Measurements from ENCODE around the gene DTNA.

- TF ChIP-seq EZH2 (IDR thresholded peaks at IDR 0.05; ENCODE audit: low read length, unreplicated experiment): no peak
- no peak for TF ChIP-seq CTCF (conservative IDR thresholded peaks at IDR 0.05; ENCODE audit: low read depth, low read length)
- TF ChIP-seq EZH2phosphoT487 (IDR thresholded peaks at IDR 0.05; ENCODE audit: borderline replicate concordance, low read length): no peak
These were observed 137.3 kb downstream of the DTNA start for GRCh38 chr18:34847408-34847807.

Data from PC-3 (cell line).